Mesendoderm (in vitro differentiated cells): ENCODE results near the gene PSMD5.
A peak's percentile ranks its signal among the peaks of the same experiment; 100 is the strongest.

Experiments
- DNase-seq: peaks from one replicate; pipeline ENCODE4 v3.0.0; 2013
- H2AK5ac ChIP-seq: 2 replicates; pipeline ENCODE4 v1.6.1; 2013; ENCODE audit warnings: low read length, inconsistent platforms
- H2BK120ac ChIP-seq: 2 replicates; pipeline ENCODE4 v1.6.1; 2013; ENCODE audit warnings: low read depth, mild to moderate bottlenecking, low read length, moderate library complexity, mixed read lengths
- H2BK15ac ChIP-seq: replicated peaks from 2 replicates; pipeline ENCODE4 v1.6.1; 2013; ENCODE audit warnings: low read depth, mild to moderate bottlenecking, moderate library complexity
- H2BK5ac ChIP-seq: 2 replicates; pipeline ENCODE4 v1.6.1; 2013; ENCODE audit warnings: low read length, inconsistent platforms
- H3K18ac ChIP-seq: 2 replicates; pipeline ENCODE4 v1.6.1; 2013; ENCODE audit warnings: mild to moderate bottlenecking, low read length, mixed read lengths
- H3K23ac ChIP-seq: one replicate; pipeline ENCODE4 v1.6.1; 2013; ENCODE audit warnings: low read length
- H3K27ac ChIP-seq: 2 replicates; pipeline ENCODE4 v1.5.1; 2013; ENCODE audit warnings: low read depth, mild to moderate bottlenecking, inconsistent platforms, low read length, moderate library complexity
- H3K27me3 ChIP-seq: 2 replicates; pipeline ENCODE4 v1.6.1; 2013; ENCODE audit warnings: low read length, control low read depth, mild to moderate bottlenecking, inconsistent platforms; ENCODE audit not compliant: insufficient read depth, poor library complexity
- H3K36me3 ChIP-seq: 2 replicates; pipeline ENCODE4 v1.6.1; 2013; ENCODE audit warnings: low read length, inconsistent platforms; ENCODE audit not compliant: control insufficient read depth, insufficient read depth
- H3K4ac ChIP-seq: one replicate; pipeline ENCODE4 v1.6.1; 2013; ENCODE audit warnings: low read depth, mild to moderate bottlenecking, low read length, moderate library complexity
- H3K4me1 ChIP-seq: 2 replicates; pipeline ENCODE4 v1.6.1; 2013; ENCODE audit warnings: low read depth, low read length, inconsistent platforms; ENCODE audit not compliant: control insufficient read depth
- H3K4me2 ChIP-seq: 2 replicates; pipeline ENCODE4 v1.6.1; 2013; ENCODE audit warnings: low read length
- H3K4me3 ChIP-seq: 2 replicates; pipeline ENCODE4 v1.5.1; 2013; ENCODE audit warnings: mild to moderate bottlenecking, low read length
- H3K56ac ChIP-seq: one replicate; pipeline ENCODE4 v1.6.1; 2013; ENCODE audit warnings: low read length
- H3K79me1 ChIP-seq: 2 replicates; pipeline ENCODE4 v1.6.1; 2013; ENCODE audit warnings: low read length, inconsistent platforms
- H3K79me2 ChIP-seq: 2 replicates; pipeline ENCODE4 v1.6.1; 2013; ENCODE audit warnings: mild to moderate bottlenecking, low read length; ENCODE audit not compliant: control insufficient read depth, insufficient read depth
- H3K9ac ChIP-seq: 2 replicates; pipeline ENCODE4 v1.6.1; 2013; ENCODE audit warnings: low read length, inconsistent platforms
- H4K5ac ChIP-seq: one replicate; pipeline ENCODE4 v1.6.1; 2013; ENCODE audit warnings: low read length
- H4K8ac ChIP-seq: one replicate; pipeline ENCODE4 v1.6.1; 2013; ENCODE audit warnings: low read depth, mild to moderate bottlenecking, control low read depth, low read length, moderate library complexity
- WGBS: extraction: QIAGEN DNeasy Blood & Tissue Kit; methylation state at CpG from one replicate; pipeline ENCODE4 v1.1.7; 2013; ENCODE audit warnings: low lambda C conversion rate, missing lambda C conversion rate; ENCODE audit not compliant: insufficient coverage; ENCODE audit errors: extremely low coverage; 5-methylcytosine and 5-hydroxymethylcytosine counted together

PSMD5 gene

GRCh38 chr9:120770931-120771330 lies 71.8 kb downstream of the PSMD5 start:
- Histone ChIP-seq H4K8ac (no peak overlapping the region), H3K4me1 (no peaks in the 10 kb centered on the region), H3K4me3 (no peak overlapping the region), H2BK120ac (no peak overlapping the region), H3K27me3 (no peaks in the 10 kb centered on the region), H3K56ac (no peak overlapping the region), H2BK5ac (no peak overlapping the region), H3K79me2 (no peaks in the 10 kb centered on the region), H3K23ac (no peak overlapping the region), H3K79me1 (peaks cover 3% of the 10 kb centered on the region), H3K9ac (no peak overlapping the region), H2BK15ac (no peak overlapping the region), H3K27ac (no peak overlapping the region), H3K36me3 (peaks cover 13% of the 10 kb centered on the region), H3K4me2 (no peak overlapping the region), H2AK5ac (no peak overlapping the region), H3K4ac (no peak overlapping the region), H3K18ac (no peak overlapping the region), H4K5ac (no peak overlapping the region)
- no CpG with 5 or more reads among the region's 4 CpGs for WGBS
- DNase-seq: no peak

DNA sequence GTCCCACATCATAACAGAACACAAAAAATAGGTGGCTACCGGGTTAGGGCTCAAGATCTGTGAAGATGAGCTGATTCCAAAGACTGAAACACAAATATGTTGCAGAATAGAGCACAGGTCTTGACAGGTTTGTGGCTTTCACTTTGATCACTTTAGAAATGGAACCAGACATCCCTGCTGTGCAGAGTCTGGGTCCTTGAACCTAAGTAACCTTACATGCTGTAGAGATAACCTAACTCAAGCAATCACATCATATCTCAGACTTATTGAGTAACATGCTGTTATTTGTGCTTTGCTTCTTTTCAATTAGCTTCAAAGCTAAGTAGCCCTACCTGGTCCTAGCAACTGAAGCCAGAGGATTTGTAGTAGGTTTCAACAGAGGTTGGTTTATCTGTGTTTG lies 73.8 kb downstream of the PSMD5 start:
- Histone ChIP-seq H2AK5ac (no peak overlapping the region), H3K79me2 (no peaks in the 10 kb centered on the region), H3K56ac (no peak overlapping the region), H2BK15ac (no peak overlapping the region), H3K27ac (no peak overlapping the region), H3K36me3 (peaks cover 16% of the 10 kb centered on the region), H3K4ac (no peak overlapping the region), H2BK5ac (no peak overlapping the region), H3K18ac (no peak overlapping the region), H3K79me1 (peaks cover 2% of the 10 kb centered on the region), H3K27me3 (no peaks in the 10 kb centered on the region), H3K9ac (no peak overlapping the region), H3K23ac (no peak overlapping the region), H4K5ac (no peak overlapping the region), H3K4me3 (no peak overlapping the region), H2BK120ac (no peak overlapping the region), H3K4me2 (no peak overlapping the region), H4K8ac (peak overlapping the region; percentile 56), H3K4me1 (no peaks in the 10 kb centered on the region)
- no peak for DNase-seq
- no CpG with 5 or more reads among the region's 1 CpG for WGBS

GRCh38 chr9:120768247-120768646 lies 74.5 kb downstream of the PSMD5 start:
- Histone ChIP-seq H3K4ac (no peak overlapping the region), H3K9ac (no peak overlapping the region), H4K8ac (no peak overlapping the region), H3K79me1 (peaks cover 2% of the 10 kb centered on the region), H3K18ac (no peak overlapping the region), H3K23ac (no peak overlapping the region), H3K56ac (no peak overlapping the region), H3K4me3 (no peak overlapping the region), H2AK5ac (no peak overlapping the region), H3K36me3 (peaks cover 16% of the 10 kb centered on the region), H2BK15ac (no peak overlapping the region), H4K5ac (no peak overlapping the region), H3K27ac (no peak overlapping the region), H3K4me1 (no peaks in the 10 kb centered on the region), H2BK120ac (no peak overlapping the region), H2BK5ac (no peak overlapping the region), H3K4me2 (no peak overlapping the region), H3K27me3 (no peaks in the 10 kb centered on the region), H3K79me2 (no peaks in the 10 kb centered on the region)
- DNase-seq: no peak
- WGBS: no CpG with 5 or more reads among the region's 4 CpGs

DNA sequence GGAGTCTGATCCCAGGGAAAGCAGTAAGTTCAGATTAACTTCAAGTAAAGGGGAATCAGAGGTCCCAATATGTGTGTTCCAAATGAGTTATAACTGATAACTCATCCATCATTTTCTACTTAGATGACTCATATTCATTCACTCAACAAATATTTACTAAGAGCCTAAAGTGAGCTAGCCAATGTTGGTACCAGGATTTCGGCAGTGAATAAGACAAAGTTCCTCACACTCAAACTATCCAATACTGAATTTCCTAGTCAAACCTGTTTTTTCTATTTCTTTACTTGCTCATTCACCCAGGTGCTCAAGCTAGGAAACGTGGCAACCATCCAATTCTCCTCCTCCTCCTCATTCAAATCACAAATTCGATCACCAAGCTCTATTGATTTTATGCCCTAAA lies 75.3 kb downstream of the PSMD5 start:
- H2BK15ac ChIP-seq: no peak overlapping the region
- H3K27me3 ChIP-seq: no peaks in the 10 kb centered on the region
- peaks cover 2% of the 10 kb centered on the region for H3K79me1 ChIP-seq
- no peak overlapping the region for H3K23ac ChIP-seq
- DNase-seq: no peak
- H3K56ac ChIP-seq: no peak overlapping the region
- no peak overlapping the region for H2BK120ac ChIP-seq
- H3K4me3 ChIP-seq: no peak overlapping the region
- H3K18ac ChIP-seq: no peak overlapping the region
- H2AK5ac ChIP-seq: no peak overlapping the region
- H3K27ac ChIP-seq: no peak overlapping the region
- H4K5ac ChIP-seq: no peak overlapping the region
- 100% methylated on average over 1 of the region's 3 CpGs for WGBS
- no peaks in the 10 kb centered on the region for H3K4me1 ChIP-seq
- no peaks in the 10 kb centered on the region for H3K79me2 ChIP-seq
- no peak overlapping the region for H3K4ac ChIP-seq
- no peak overlapping the region for H2BK5ac ChIP-seq
- H3K9ac ChIP-seq: no peak overlapping the region
- H3K4me2 ChIP-seq: no peak overlapping the region
- no peak overlapping the region for H4K8ac ChIP-seq
- H3K36me3 ChIP-seq: peaks cover 18% of the 10 kb centered on the region
